Measurements from ENCODE around the gene GABRR3.

GABRR3 gene

DNA sequence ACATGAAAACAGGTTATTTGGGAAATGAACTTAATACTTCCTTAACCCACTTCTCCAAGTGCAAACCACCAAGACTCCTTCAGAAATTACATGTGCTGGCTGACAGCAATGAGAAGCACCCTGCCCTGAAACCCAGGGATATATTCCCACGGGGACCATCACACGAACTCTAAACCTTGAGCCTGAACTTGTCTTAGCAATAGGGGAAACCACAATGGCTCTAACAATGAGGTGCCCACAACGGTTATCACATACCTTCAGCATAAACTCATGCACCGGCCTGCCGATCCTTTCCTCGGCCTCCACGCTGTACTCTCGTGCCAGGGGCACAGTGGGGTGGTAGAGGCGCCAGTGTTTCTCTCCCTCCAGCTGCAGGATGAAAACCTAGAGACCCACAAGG lies 76.3 kb downstream of the GABRR3 start:
- no peak for DNase-seq (ENCODE audit: extremely low spot score)
- POLR2A ChIA-PET: no interaction called here
- CTCF ChIA-PET: interaction anchor here (1.4 kb wide), 1 partner anchor 12 kb away, joined by 4 read pairs; no protein-coding TSS in a partner anchor
- TF ChIP-seq, protein P1, sequence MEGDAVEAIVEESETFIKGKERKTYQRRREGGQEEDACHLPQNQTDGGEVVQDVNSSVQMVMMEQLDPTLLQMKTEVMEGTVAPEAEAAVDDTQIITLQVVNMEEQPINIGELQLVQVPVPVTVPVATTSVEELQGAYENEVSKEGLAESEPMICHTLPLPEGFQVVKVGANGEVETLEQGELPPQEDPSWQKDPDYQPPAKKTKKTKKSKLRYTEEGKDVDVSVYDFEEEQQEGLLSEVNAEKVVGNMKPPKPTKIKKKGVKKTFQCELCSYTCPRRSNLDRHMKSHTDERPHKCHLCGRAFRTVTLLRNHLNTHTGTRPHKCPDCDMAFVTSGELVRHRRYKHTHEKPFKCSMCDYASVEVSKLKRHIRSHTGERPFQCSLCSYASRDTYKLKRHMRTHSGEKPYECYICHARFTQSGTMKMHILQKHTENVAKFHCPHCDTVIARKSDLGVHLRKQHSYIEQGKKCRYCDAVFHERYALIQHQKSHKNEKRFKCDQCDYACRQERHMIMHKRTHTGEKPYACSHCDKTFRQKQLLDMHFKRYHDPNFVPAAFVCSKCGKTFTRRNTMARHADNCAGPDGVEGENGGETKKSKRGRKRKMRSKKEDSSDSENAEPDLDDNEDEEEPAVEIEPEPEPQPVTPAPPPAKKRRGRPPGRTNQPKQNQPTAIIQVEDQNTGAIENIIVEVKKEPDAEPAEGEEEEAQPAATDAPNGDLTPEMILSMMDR (IDR thresholded peaks at IDR 0.05; ENCODE audit: control extremely low read depth, extremely low read depth, low read depth, missing control alignments): no peak

DNA sequence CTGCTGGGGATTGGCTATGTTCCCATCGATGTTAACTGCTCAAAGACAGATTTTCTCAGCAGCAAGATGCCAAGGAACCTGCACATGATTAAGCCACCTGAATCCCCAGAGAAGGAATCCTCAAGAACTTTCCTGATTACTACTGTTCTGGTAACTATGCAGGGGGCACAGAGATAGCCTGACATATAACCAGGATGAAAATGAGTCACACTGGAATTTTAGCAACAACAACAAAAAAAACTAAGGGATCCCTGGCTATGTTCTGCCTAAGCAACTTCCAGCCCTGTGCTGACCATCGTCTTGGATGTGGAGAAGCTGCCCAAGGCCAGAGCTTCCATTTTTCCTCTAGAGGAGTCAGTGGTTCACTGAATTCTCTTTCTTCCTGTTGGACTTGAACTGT lies 76.7 kb downstream of the GABRR3 start:
- ChIA-PET CTCF (no interaction called here), POLR2A (no interaction called here)
- TF ChIP-seq, protein P1 (IDR thresholded peaks at IDR 0.05; ENCODE audit: control extremely low read depth, extremely low read depth, low read depth, missing control alignments): no peak
- DNase-seq (ENCODE audit: extremely low spot score): no peak

DNA sequence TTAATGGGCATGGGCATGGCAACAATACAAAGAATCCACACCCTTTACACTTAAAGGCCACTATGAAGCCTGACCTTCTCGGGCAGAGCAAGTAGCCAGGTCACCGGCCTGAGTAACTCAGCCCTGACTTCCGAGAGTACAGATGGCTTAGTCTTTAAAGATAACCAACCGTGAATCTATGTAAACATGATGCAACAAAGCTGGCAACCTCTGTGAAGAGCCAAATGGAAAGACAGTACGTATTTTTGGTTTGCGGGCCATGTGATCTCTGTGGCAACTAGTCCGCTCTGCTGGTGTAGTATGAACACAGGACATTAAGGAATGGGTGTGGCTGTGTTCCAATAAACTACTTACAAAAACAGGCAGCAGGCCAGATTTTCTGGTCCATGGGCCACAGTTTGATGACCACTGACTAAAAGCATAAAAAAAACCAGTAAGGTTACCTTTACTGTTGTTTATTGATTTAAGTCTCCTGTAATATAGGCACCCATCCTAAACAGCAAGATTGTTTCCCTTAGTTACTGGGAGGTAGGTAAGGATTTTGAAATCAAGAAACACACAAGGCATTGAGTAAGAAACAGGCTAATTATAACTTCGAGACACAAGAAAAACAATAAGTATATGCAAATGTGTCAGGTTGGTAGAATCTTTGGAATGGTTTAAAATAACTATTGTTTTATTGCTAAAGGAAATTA lies 77.4 kb downstream of the GABRR3 start:
- ChIA-PET POLR2A (no interaction called here), CTCF (interaction anchor here (1.7 kb wide), 1 partner anchor 11 kb away, joined by 7 read pairs; no protein-coding TSS in a partner anchor)
- DNase-seq (ENCODE audit: extremely low spot score): no peak
- TF ChIP-seq, protein P1 (IDR thresholded peaks at IDR 0.05; ENCODE audit: control extremely low read depth, extremely low read depth, low read depth, missing control alignments): no peak

DNA sequence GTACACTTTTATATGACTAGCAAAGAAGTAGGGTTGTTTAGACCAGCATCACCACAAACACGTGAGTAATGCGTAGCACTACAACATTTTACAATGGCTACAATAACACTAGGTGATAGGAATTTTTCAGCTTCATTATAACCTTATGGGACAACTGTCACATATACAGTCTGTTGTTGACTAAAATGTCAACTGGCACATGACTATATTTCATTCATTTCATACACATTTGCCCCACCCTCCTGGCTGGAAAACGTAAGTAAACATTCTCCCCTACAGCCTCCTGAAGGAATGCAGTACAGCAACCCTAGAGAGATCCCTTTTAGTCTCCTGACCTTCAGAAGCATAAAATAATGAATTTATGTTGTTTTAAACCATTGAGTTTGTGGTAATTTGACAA lies 79.1 kb downstream of the GABRR3 start:
- DNase-seq (ENCODE audit: extremely low spot score): no peak
- TF ChIP-seq, protein P1 (IDR thresholded peaks at IDR 0.05; ENCODE audit: control extremely low read depth, extremely low read depth, low read depth, missing control alignments): no peak
- CTCF ChIA-PET: interaction anchor here (1.3 to 1.7 kb wide), 2 partner anchors 12 to 30 kb away, joined by 3 to 7 read pairs; no protein-coding TSS in a partner anchor
- POLR2A ChIA-PET: no interaction called here

DNA sequence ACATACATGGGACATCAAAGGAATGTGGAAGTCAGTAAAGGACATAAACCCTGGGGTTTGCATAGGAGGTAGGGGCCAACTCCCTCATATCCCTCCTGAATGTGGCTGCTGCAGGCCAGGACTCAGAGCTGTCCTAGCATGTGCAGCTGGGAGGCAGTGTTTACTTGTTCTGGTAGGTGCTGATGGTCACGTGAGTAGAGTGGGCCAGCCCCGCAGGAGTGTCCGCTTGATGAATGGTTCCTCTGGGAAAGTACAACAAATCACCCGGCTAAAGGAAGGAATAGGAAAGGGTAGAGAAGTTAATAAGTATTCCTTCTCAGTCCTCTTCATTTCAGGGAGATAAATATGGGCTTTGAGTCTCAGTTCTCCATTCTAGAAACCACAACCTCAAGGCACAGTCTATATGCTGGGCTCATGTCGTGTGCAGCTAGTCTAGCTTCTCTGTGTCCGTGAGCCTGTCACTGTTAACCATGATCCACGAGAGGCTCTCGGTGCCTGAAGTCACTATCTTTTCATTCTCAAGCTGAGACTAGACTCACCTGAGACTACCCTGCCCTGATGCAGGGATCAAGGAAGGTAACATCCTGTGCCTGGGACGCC lies 80.8 kb downstream of the GABRR3 start:
- no peak for DNase-seq (ENCODE audit: extremely low spot score)
- CTCF ChIA-PET: interaction anchor here (1.1 to 1.6 kb wide), 3 partner anchors 14 to 144 kb away, joined by 3 to 6 read pairs (median 3); no protein-coding TSS in a partner anchor
- POLR2A ChIA-PET: no interaction called here
- TF ChIP-seq, protein P1 (IDR thresholded peaks at IDR 0.05; ENCODE audit: control extremely low read depth, extremely low read depth, low read depth, missing control alignments): no peak

DNA sequence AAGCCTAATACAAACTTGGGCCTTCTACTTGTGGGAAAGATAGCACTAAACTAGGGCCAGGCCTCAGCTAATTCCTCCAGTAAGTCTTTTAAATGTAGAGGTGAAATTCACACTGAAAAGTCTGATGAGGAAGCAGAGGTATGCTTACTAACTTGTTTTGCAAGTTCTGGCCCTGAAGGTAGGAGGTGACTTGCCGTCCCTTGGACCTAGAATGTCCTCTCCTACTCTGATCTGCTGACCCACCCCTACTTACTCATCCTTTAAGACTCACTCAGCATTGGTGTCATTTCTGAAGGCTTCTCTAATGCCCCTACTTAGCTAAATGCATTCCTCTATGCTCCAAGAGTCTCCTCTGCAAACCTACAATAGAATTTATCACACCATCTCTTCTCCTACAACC lies 82.2 kb downstream of the GABRR3 start:
- POLR2A ChIA-PET: no interaction called here
- CTCF ChIA-PET: interaction anchor here (1.3 to 1.4 kb wide), 4 partner anchors 12 to 71 kb away, joined by 3 to 6 read pairs (median 4); no protein-coding TSS in a partner anchor
- TF ChIP-seq, protein P1 (IDR thresholded peaks at IDR 0.05; ENCODE audit: control extremely low read depth, extremely low read depth, low read depth, missing control alignments): no peak
- no peak for DNase-seq (ENCODE audit: extremely low spot score)

All from GM10248 (cell line).